SK-MEL-5 (cell line): ENCODE results near the gene ANKFY1. TPM values are rescaled to one million over a fixed set of nuclear protein-coding genes. Genes with fewer than 3 reads are reported as not detected.
A peak's percentile ranks its signal among the peaks of the same experiment; 100 is the strongest.

Experiments
- DNase-seq: peaks from one replicate; pipeline ENCODE4 v3.0.0-alpha.2; 2016; ENCODE audit warnings: low read depth, low spot score
- in situ Hi-C: cut with HindIII; loops from 2 replicates; pipeline ENCODE4 v1.10.0; 2016; ENCODE audit warnings: low sequenced_read_pairs, high pct_unique_total_duplicates, low pct_unique_long_range_greater_than_20kb
- polyA plus RNA-seq, 2 experiments: library from polyadenylated mRNA; depleted of rRNA; stranded (reverse); fragments of >200 nt; gene quantifications; 2 replicates each; pipeline ENCODE4 v1.2.3, GENCODE V29; 2015
- total RNA-seq: library from RNA; depleted of rRNA; stranded (reverse); fragments of >200 nt; shearing (Covaris generic); gene quantifications from 2 replicates; pipeline ENCODE4 v1.2.3, GENCODE V29; 2014; rRNA removed

Gene ANKFY1, protein sequence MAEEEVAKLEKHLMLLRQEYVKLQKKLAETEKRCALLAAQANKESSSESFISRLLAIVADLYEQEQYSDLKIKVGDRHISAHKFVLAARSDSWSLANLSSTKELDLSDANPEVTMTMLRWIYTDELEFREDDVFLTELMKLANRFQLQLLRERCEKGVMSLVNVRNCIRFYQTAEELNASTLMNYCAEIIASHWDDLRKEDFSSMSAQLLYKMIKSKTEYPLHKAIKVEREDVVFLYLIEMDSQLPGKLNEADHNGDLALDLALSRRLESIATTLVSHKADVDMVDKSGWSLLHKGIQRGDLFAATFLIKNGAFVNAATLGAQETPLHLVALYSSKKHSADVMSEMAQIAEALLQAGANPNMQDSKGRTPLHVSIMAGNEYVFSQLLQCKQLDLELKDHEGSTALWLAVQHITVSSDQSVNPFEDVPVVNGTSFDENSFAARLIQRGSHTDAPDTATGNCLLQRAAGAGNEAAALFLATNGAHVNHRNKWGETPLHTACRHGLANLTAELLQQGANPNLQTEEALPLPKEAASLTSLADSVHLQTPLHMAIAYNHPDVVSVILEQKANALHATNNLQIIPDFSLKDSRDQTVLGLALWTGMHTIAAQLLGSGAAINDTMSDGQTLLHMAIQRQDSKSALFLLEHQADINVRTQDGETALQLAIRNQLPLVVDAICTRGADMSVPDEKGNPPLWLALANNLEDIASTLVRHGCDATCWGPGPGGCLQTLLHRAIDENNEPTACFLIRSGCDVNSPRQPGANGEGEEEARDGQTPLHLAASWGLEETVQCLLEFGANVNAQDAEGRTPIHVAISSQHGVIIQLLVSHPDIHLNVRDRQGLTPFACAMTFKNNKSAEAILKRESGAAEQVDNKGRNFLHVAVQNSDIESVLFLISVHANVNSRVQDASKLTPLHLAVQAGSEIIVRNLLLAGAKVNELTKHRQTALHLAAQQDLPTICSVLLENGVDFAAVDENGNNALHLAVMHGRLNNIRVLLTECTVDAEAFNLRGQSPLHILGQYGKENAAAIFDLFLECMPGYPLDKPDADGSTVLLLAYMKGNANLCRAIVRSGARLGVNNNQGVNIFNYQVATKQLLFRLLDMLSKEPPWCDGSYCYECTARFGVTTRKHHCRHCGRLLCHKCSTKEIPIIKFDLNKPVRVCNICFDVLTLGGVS
- 19.1 and 24.4 TPM in 2 replicates for total RNA-seq
- polyA plus RNA-seq (2015; cell fraction: cytosol; rRNA removed) = 36.5 and 43.9 TPM in 2 replicates
- polyA plus RNA-seq (2015; cell fraction: nucleus; rRNA removed) = 99.9 and 141 TPM in 2 replicates

DNA sequence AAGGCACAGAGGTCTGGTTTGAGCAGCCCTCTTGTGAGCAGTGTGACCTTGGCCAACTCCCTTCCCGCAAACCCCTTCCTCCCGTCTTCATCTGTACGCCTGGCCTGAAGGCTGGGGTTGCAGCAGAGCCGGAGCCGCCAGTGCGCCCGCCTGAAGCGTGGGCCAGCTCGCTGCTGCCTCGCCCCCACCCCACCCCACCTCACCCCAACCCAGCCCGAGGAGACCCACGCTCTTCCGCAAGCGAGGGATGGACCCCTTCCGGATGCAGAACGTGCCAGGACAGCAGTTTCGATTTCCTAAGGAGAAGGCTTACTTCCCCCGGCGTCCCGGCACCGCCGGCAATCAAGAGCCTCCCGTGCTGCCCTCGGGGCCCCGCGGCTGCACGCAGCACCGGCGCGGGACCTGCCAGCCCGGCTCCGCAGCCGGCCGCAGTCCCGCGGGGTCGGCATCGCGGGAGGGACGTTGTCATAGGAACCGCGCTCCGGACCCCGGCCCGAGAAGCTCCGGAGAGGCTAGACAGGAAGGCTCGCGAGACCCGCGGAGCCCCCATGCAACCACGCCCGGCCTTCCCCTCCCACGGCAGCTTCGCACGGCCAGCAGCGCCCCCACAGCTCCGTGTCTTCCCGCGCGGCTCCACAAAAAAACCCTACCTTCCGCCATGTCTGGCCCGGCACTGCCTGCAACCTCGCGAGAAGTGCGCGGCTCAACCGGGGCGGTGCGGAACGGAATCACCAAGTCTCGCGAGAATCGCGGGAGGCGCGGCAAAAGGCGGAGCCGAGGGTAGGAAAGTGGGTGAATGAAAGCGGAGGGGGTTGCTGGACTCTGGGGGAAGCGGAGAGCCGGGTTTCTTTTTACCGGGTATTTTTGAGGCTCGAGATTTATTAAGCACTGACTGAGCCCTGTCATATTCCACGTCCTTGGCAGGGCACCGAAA is at the start of gene ANKFY1:
Gene ANKFY1 (minus strand): TSS at position 698 of the 934 bp plus-strand sequence. CDS start 38 bp downstream, at position 660.
- in situ Hi-C loops = no loop called here
- DNase-seq = peak; percentile 93

DNA sequence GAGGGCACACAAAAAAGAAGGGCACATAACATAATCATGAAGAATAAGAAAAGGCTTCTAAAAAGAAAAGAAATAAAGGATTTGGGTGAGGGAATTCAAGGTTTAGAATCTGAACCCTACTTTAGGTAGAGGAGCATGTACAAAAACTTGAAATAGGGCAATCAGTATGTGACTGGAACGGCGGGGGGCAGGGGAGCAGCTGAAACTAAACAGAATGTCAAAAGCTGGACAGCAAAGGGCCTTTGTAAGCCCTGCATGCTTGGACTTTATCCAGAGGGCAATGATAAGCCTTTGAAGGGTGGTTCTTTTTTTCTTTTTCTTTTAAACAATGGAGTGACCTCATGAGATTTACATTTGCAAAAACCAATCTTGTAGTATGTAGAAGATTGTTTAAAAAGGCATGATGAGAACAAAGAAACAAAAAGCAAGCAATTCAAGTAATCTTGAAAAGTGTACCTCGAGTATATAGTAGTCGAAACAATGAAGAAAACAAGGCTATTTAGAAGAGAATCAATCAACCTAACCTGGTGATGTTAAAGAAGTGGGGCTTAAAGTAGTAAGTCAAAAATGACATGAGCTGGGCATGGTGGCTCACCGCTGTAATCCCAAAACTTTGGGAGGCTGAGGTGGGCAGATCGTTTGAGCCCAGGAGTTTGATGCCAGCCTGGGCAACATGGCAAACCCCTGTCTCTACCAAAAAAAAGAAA is 46.7 kb upstream of the ANKFY1 start:
- in situ Hi-C loops = no loop called here
- peak; percentile 34 for DNase-seq

DNA sequence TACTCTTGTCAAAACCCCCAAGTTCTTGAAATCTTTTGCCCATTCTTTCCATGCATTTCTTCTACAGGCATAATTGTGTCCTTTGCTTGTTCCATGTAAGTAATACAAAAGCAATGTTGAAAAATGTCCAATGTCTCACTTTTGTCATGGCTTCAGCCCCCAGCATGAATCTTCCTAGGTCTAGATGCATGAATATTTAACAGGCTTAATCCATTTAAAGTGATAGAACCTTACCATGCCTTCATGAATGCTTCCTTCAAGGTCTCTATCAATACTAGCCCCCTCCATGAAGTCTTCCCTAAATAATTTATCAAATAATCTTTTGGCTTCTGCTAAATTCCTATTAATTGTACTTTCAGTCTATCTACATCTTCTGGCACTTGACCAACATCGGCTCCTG is 46.1 kb upstream of the ANKFY1 start:
- in situ Hi-C loops = no loop called here
- DNase-seq = no peak

GRCh38 chr17:4307179-4307930 is 43.6 kb upstream of the ANKFY1 start:
- in situ Hi-C loops = no loop called here
- DNase-seq = no peak

GRCh38 chr17:4305224-4305623 is 41.4 kb upstream of the ANKFY1 start:
- DNase-seq = no peak
- in situ Hi-C loops = no loop called here

- in situ Hi-C loops = no loop called here
- peak; percentile 72 for DNase-seq
Observed at GRCh38 chr17:4304417-4305027, 40.7 kb upstream of the ANKFY1 start.

DNA sequence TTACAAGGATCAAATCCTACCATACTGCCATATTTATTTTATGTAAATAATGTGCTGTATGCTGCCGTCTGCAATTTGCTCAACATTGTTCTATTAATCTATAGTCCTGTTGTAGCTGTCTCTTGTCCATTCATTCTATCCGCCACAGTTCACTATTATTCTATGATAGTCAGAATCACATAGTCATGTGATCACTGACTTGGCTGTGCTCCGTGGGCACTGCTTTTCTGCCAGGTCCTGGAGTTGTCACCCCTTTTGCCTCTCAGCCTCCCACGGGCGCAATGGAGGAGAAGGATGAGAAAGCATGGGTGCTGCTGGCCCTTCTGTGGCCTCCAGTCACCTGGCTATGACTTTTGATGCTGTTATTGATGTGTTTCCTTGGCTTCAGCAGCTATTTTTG is 37.3 kb upstream of the ANKFY1 start:
- in situ Hi-C loops = no loop called here

DNA sequence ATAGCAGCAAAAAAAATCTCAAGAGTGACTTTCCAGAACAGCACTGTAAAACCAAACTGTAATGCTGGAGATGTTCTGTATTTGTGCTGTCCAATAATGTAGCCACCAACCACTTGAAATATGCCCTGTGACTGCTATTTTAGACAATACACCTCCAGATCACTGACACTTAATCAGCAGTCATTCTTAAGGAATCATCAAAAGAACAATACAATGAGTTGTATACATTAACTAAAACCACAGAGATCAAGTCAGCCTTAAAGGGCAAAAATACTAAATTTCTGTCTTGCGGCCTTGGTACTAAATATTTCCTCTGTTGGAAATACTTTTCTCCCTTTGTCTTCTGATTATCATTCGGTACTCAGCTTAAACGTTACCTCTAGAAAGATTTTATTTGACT is 33.6 kb upstream of the ANKFY1 start:
- DNase-seq = peak; percentile 63
- in situ Hi-C loops = no loop called here

More for the DNA sequence above, 37.3 kb upstream of the ANKFY1 start:
- DNase-seq = peak; percentile 51

DNA sequence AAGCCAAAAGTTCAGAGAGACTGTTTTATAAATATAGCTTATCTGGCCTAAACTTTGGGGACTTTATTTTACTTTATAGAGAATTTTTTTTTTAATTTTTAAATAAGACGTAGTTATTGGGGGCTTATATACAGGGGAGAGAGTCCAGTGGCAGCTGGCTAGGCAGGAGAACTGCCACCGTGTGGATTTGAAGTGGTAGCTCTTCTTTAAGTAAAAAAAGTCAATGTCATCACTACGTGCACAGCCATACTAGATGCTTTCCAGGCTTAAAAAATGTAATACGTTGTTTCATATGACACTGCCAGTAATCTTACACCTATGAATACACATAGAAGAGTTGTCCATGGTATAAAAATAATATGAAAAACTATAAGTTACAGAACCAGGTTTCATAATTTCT is 31.9 kb upstream of the ANKFY1 start:
- no peak for DNase-seq
- in situ Hi-C loops = no loop called here

DNA sequence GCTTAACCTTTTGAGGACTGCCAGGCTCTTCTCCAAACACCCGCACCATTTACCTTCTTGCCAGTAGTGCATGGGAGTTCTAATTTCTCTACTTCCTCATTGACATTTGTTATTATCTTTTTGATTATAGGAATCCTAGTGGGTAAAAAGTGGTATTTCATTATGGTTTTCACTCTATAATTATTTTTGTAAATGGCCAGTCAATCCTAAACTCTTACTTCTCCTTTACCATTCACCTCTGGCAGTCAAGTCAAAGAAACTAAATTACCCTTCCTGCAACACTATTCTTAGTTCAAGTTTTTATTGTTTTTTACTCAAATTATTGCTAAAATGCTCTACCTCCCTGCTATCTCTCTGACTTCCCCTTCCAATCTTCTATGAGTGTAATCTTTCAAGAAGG is 29.8 kb upstream of the ANKFY1 start:
- no peak for DNase-seq
- in situ Hi-C loops = no loop called here

- DNase-seq = no peak
- in situ Hi-C loops = no loop called here
Observed at GRCh38 chr17:4287710-4288109, 23.9 kb upstream of the ANKFY1 start.

DNA sequence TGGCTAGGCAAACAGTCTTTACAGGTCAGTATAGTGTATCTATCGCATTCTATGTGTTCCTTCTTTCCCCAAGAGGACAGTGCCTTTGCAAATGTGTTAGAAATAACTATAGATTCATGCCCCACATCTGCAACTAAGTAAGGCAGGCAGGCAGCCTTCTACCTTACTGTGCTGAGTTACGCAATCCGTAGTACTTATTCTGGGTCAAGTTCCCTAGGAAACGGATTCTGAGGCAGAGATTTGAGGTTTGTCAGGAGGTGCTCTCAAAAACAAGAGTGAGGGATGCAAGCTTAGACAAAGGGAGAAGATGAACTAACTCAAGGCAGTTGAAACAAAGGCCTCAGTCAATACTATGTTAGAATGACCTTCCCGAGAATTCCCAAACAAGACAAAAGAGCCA is 12.7 kb upstream of the ANKFY1 start:
- DNase-seq = no peak
- in situ Hi-C loops = no loop called here

DNA sequence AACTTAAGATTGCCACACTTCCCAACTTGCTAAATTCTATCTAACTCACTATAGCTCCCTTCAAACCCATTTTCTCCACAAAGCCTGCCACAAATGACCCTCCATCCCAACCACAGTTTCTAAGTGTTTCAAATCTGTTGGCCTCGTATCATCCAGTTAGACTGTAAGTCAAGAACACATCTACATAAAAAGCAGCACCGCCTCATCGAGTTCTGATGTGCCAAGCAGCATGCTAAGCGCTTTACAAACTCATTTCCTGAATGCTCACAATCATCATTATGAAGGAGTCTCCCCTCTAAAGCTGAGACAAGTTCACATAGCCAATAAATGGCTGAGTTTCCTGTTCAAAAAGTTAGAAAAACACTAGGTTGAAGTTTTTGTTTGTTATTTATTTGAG is 9.2 kb upstream of the ANKFY1 start:
- no peak for DNase-seq
- in situ Hi-C loops = no loop called here

GRCh38 chr17:4272213-4272971 is 8.6 kb upstream of the ANKFY1 start:
- in situ Hi-C loops = no loop called here
- no peak for DNase-seq

DNA sequence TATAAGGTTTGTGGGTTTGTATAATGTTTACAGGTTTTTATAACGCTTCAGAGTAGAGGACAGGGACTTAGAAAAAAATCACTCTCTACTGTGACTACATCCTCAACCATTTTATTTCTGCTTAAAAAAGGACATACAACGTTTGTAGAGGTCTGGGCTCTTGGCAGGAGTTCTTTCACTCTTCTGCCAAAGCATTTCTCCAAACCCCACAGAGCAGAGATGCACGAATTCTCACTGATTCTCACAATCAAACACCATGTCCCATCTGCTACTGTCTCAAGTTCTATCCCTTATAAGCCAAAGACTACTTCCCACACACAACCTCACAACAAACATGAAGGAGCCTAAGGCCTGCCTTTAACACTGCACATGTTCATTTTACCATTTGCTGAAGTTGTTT is 7.0 kb upstream of the ANKFY1 start:
- in situ Hi-C loops = no loop called here

More for the DNA sequence above, 7.0 kb upstream of the ANKFY1 start:
- no peak for DNase-seq
